Rectal smooth muscle tissue (tissue), 1 donor: ENCODE measurements around the gene PIGK.

ENCODE experiments used
- H3K27ac ChIP-seq: one replicate; pipeline ENCODE4 v1.7.0; 2013; ENCODE audit warnings: low read depth, low read length, inconsistent platforms
- H3K27me3 ChIP-seq: one replicate; pipeline ENCODE4 v1.7.0; 2013; ENCODE audit warnings: low read length; ENCODE audit not compliant: control insufficient read depth, insufficient read depth
- H3K36me3 ChIP-seq: one replicate; pipeline ENCODE4 v1.7.0; 2013; ENCODE audit warnings: low read length; ENCODE audit not compliant: control insufficient read depth, insufficient read depth
- H3K4me1 ChIP-seq: one replicate; pipeline ENCODE4 v1.7.0; 2013; ENCODE audit warnings: low read length; ENCODE audit not compliant: control insufficient read depth, insufficient read depth
- H3K4me3 ChIP-seq: one replicate; pipeline ENCODE4 v1.7.0; 2013; ENCODE audit warnings: low read length
- H3K9ac ChIP-seq: one replicate; pipeline ENCODE4 v1.7.0; 2013; ENCODE audit warnings: low read length

Gene PIGK

DNA sequence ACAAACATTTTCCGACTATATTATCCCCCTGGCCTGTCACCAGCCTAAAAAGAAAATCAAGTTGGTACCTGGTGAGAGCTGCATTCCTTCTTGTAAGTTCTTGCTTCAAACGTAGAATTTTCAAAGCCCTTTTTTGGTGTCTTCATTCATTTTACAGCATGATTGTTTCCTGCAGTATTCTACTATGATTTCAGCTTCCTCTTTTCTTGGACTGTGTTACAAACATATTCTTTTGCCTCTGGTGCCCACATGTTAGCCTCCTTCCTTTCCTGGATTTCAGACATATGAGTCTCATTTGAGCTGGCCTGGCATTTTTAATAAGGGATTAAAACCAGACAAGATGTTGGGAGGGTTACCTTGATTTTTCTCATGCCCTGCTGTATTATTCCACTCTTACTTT is 142.5 kb downstream of the PIGK start:
- H3K9ac ChIP-seq, result no peak overlapping the region
- H3K27me3 ChIP-seq, result no peaks in the 10 kb centered on the region
- no peak overlapping the region for H3K27ac ChIP-seq
- H3K4me3 ChIP-seq, result no peak overlapping the region
- no peaks in the 10 kb centered on the region for H3K36me3 ChIP-seq
- H3K4me1 ChIP-seq, result peaks cover 1% of the 10 kb centered on the region

DNA sequence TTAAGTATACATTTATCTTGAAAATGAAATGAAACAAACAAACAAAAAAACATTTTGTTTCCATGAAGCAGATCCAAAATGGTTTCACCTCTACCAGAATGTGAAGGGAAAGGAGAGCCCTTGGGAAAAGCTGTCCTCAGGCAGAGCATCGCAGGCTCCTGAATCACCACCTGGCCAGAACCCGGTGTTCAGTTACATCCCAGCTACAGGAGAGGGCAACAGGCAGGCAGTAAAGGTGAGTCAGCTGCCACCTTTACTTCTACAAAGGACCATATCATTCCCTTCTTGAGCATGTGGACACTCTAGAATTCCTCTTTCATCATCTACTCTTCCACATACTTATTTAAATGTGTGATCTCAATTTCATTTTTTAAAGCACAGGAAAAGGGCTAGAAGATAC is 151.2 kb downstream of the PIGK start:
- Histone ChIP-seq H3K9ac (no peak overlapping the region), H3K27me3 (no peaks in the 10 kb centered on the region), H3K36me3 (no peaks in the 10 kb centered on the region), H3K27ac (no peak overlapping the region), H3K4me1 (no peaks in the 10 kb centered on the region), H3K4me3 (no peak overlapping the region)

DNA sequence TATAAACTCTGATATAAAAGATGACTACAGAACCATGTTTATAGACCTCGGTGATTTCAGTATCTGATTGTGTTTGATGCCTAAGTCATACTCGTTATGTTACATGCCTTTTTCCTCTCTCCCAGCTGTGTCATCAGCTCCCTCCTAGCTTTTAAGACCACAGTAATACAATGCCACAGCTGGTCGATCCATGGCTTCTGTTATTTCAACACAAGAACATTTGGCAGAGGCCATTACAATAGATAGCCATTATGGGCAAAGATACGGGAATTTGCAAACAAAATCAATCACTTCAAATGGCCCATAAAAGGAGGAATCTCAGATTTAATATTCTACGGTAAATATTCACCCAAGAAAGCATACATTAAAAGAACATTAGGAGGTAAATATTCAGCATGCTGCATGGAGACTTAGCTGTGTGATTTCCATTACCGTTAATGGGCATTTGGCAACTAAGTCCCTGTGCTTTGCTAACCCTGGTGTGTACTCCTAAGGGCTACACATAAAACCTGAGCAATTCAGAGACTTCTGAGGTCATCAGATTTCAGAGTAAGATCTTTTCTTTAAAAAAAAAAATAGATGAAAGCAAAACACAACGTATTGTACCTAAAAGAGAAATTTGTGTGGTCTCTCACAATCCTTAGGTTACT is 153.4 kb downstream of the PIGK start:
- Histone ChIP-seq H3K4me3 (no peak overlapping the region), H3K36me3 (no peaks in the 10 kb centered on the region), H3K27ac (no peak overlapping the region), H3K9ac (no peak overlapping the region), H3K4me1 (no peaks in the 10 kb centered on the region), H3K27me3 (no peaks in the 10 kb centered on the region)

DNA sequence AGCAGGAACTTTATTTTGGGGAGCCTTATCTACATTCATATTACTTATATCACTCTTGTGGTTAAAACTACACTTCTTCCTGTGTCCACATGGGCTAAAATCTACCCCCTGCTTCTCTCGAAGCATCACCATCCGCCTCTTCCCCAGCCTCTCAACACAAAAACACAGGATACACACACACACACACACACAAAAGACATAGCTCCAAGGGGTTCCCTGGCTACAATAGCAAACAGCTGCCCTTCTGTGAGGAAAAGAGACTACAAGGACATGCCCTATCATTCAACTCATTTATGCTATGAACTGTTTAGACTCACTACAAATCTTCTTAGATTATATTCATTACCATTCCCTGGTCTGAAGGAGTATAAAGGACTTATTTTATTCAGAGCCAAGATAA is 155.0 kb downstream of the PIGK start:
- Histone ChIP-seq H3K27ac (no peak overlapping the region), H3K4me1 (no peaks in the 10 kb centered on the region), H3K27me3 (no peaks in the 10 kb centered on the region), H3K4me3 (no peak overlapping the region), H3K36me3 (no peaks in the 10 kb centered on the region), H3K9ac (no peak overlapping the region)

DNA sequence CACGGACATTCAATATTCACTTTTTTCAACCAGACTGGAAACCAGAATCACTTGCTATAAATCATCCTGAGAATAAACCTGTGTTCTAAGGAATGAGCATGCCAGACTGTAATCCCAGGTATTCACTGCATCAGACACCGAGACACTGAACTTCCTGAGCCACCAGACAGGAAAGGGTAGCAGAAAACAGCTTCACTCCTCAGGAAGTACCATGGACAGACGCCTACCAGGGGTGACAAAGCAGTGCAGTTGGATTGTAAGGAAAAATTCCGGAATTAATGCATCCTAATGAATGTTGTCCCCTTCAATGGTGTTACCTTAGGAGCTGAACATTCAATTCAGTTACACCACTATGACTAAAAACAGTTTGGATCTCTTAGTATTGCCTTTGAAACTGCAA is 156.1 kb downstream of the PIGK start:
- Histone ChIP-seq H3K27ac (no peak overlapping the region), H3K27me3 (no peaks in the 10 kb centered on the region), H3K9ac (no peak overlapping the region), H3K4me3 (no peak overlapping the region), H3K36me3 (no peaks in the 10 kb centered on the region), H3K4me1 (no peaks in the 10 kb centered on the region)

DNA sequence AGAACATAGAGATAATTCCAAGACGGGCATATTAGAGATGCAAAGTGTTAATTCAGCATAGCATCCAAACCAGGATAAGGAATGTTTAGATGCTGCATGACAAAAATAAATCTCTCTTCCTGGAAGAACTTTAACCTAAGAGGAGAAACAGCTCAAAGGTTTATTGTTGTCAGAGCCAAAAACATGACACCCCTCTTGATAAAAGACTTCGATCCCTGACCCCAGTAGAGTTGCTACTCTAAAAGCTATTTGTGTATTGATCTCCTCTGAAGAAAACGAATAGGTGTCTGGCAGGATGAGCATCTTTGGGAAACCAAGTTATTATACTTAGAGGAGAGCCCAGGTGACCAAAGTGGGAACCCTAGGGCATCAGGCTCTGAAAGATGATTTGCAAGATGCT is 158.1 kb downstream of the PIGK start:
- H3K27ac ChIP-seq, result no peak overlapping the region
- no peak overlapping the region for H3K4me3 ChIP-seq
- H3K27me3 ChIP-seq, result no peaks in the 10 kb centered on the region
- H3K36me3 ChIP-seq, result no peaks in the 10 kb centered on the region
- H3K4me1 ChIP-seq, result no peaks in the 10 kb centered on the region
- no peak overlapping the region for H3K9ac ChIP-seq

DNA sequence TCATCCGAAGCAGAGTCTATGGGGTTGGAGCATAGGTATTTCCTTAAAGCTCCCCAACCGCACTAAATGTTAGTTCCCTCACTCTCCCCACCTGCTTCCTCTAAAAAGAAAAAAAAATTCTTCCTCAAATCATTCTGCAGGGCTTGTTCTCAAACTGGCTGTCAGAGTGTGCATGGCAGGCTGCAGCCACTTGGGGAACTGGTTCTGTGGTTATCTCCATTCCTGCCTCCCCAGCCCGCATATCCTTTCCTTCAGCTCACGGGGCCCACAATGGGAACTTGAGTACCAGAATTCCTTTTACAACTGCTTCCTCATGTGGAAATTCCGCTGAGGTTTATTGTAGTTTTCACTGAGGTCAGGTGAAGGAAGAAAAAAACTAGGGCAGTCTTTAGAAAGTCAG is 159.2 kb downstream of the PIGK start:
- no peaks in the 10 kb centered on the region for H3K36me3 ChIP-seq
- H3K27me3 ChIP-seq, result no peaks in the 10 kb centered on the region
- H3K9ac ChIP-seq, result no peak overlapping the region
- no peak overlapping the region for H3K4me3 ChIP-seq
- no peak overlapping the region for H3K27ac ChIP-seq
- no peaks in the 10 kb centered on the region for H3K4me1 ChIP-seq

DNA sequence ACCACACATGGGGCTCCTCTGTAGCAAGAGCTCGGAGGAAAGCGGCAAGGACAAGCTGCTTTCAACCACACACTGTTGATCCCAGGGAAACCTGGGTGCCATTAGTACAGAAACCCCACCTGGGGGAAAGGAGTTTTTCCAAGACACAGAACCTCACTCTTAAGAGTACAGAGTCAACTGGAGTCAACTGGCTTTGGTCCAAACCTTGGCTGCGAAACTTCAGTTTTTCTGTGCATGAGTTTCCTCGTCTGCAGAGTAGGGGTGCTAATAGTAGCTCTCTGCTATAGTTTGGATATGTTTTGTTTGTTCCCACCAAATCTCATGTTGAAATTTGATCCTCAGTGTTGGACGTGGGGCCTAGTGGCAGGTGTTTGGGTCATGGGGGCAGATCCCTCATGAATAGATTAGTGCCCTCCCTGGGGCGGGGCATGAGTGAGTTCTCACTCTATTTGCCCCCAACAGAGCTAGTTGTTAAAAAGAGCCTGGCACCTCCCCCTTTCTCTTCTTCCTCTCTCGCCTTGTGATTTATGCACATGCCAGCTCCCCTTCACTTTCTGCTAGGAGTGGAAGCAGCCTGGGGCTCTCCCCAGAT is 161.1 kb downstream of the PIGK start:
- H3K36me3 ChIP-seq, result no peaks in the 10 kb centered on the region
- H3K9ac ChIP-seq, result no peak overlapping the region
- H3K4me1 ChIP-seq, result no peaks in the 10 kb centered on the region
- no peak overlapping the region for H3K4me3 ChIP-seq
- H3K27ac ChIP-seq, result no peak overlapping the region
- no peaks in the 10 kb centered on the region for H3K27me3 ChIP-seq

DNA sequence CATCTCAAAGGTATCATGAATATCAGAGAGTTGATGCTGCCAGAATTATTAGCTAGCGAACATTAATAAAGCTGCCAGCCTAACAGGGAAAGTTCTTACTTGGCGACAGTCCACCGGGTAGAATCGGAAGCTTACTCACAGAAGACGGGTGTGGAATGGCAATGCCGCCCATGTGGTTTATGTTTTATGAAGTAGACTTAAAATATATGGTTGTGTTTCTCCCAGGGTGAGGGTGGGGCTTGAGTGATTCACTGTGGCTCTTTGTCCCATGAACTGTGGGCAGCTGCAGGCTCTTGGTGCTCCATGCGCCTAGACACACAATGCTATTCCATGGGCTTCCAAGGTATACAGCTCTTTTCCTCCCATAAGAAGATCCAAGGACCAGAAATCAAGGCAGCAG is 162.7 kb downstream of the PIGK start:
- no peak overlapping the region for H3K9ac ChIP-seq
- H3K27me3 ChIP-seq, result no peaks in the 10 kb centered on the region
- H3K4me1 ChIP-seq, result no peaks in the 10 kb centered on the region
- H3K4me3 ChIP-seq, result no peak overlapping the region
- no peak overlapping the region for H3K27ac ChIP-seq
- no peaks in the 10 kb centered on the region for H3K36me3 ChIP-seq

DNA sequence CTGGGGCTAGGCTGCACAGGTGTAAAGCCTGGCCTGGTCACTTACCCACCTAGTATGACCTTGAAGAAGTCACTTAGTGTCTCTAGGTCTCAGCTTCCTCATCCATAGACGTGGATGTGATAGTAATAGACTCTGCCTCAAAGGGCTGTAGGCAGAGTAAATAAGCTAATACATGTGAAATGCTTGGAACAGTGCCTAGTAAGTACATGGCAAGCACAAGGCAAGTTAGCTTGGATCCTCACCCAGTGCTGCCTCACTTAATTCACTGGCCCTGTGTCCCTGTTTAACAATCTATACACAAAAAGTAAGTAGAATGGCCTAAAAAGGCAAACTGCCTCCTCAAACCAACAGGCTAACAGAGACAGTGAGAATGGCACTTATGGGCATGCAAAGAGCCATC is 167.8 kb downstream of the PIGK start:
- Histone ChIP-seq H3K27ac (no peak overlapping the region), H3K36me3 (no peaks in the 10 kb centered on the region), H3K4me1 (no peaks in the 10 kb centered on the region), H3K4me3 (no peak overlapping the region), H3K9ac (no peak overlapping the region), H3K27me3 (no peaks in the 10 kb centered on the region)

DNA sequence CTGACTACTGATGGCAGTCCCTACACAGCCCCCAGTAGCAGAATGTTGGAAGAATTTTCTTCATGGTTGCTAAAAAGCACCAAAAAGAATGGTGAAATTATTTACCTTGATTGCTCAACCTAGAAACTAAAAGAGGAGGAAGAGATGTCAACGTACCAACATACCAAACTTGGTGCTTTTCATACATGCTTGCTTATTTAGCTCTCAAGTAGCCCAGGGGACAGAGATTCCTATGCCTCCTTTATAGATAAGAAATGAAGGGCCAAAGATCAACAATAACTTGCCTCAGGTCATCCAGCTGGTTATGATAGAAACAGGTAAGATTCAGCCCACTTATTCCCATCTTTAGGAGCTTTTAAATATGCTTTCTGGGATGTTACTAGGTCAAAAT is 170.6 kb downstream of the PIGK start:
- Histone ChIP-seq H3K27me3 (no peaks in the 10 kb centered on the region), H3K9ac (no peak overlapping the region), H3K36me3 (no peaks in the 10 kb centered on the region), H3K4me1 (no peaks in the 10 kb centered on the region), H3K4me3 (no peak overlapping the region), H3K27ac (no peak overlapping the region)

DNA sequence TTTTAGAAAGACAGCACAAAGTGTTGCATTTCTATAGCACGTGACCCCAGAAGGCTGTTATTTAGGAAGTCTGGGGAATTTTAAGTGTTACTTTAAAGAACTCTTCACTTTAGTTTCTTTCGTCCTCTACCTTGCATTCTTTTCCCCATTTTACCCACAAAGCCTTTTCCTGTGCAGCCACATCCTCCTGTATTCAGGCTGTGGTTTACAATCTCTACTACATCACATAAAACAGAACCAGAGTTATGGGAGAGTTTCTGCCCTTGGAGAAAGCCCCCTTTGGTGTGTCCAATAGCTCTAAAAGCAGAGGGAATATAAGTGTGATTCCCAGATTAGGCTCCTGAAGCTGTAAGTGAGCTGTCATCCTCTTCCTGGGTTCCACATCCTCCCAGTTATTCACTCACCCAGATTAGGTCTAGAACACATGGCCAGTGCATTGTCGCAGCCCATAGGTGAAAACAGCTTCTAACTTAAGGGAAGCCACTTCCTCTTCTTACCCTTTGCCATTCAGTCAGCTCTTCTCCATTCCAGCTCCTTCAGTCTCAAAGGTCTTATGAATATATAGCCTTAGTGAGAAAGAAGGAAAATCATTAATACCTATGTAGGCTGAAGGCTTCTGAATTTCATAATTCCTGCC is 171.1 kb downstream of the PIGK start:
- no peak overlapping the region for H3K4me3 ChIP-seq
- no peaks in the 10 kb centered on the region for H3K27me3 ChIP-seq
- H3K36me3 ChIP-seq, result no peaks in the 10 kb centered on the region
- H3K27ac ChIP-seq, result no peak overlapping the region
- no peaks in the 10 kb centered on the region for H3K4me1 ChIP-seq
- no peak overlapping the region for H3K9ac ChIP-seq

DNA sequence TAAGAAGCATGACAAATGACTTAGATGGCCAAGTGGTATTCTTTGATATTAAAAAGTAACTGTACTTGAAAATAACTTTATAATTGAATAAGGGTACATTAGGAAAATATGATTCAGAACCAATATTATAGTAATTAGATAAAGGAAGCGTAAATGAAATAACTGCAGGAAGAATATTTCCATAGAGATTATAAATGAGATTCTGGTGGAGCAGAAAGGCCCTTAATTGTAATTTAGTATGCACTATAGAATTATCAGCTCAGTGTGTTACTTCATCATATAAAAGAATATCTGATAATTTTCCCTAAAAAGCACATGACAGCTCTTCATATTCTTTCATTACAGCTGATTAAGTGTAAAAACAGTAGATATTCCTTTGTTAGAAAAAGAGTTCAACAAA is 171.7 kb downstream of the PIGK start:
- no peak overlapping the region for H3K4me3 ChIP-seq
- H3K27ac ChIP-seq, result no peak overlapping the region
- no peak overlapping the region for H3K9ac ChIP-seq
- H3K36me3 ChIP-seq, result no peaks in the 10 kb centered on the region
- no peaks in the 10 kb centered on the region for H3K4me1 ChIP-seq
- no peaks in the 10 kb centered on the region for H3K27me3 ChIP-seq
